Left lung (tissue), 10 donors: ENCODE data around the gene ZNF766. TPM values are rescaled to one million over a fixed set of nuclear protein-coding genes. Genes with fewer than 3 reads are reported as not detected.
A peak's percentile ranks its signal among the peaks of the same experiment; 100 is the strongest.

Source experiments
- ATAC-seq: fragments of 200-7000 bp; cut with Tn5 transposase; one replicate; pipeline ENCODE4 v1.9.1; 2020; ENCODE audit warnings: moderate library complexity
- DNase-seq, 4 donors: peaks; one replicate each; pipeline ENCODE4 v3.0.0-alpha.2; 2013 to 2020
- H3K27ac ChIP-seq, 2 donors: fragments of 200-600 bp; sonication (generic) in 1 of 2; one replicate each; pipeline versions ENCODE4 v1.5.0 to v1.8.0; 2020 to 2021
- H3K27me3 ChIP-seq, 2 donors: fragments of 200-600 bp; sonication (generic) in 1 of 2; one replicate each; pipeline versions ENCODE4 v1.5.0 to v1.8.0; 2020 to 2021
- H3K36me3 ChIP-seq, 2 donors: fragments of 200-600 bp; sonication (generic) in 1 of 2; one replicate each; pipeline versions ENCODE4 v1.5.0 to v1.8.0; 2020 to 2021
- H3K4me1 ChIP-seq, 2 donors: fragments of 200-600 bp; one replicate each; pipeline ENCODE4 v1.8.0; 2021
- H3K4me3 ChIP-seq, 2 donors: fragments of 200-600 bp; sonication (generic) in 1 of 2; one replicate each; pipeline versions ENCODE4 v1.5.0 to v1.8.0; 2020 to 2021; ENCODE audit warnings: mild to moderate bottlenecking in 1 of 2
- H3K9me3 ChIP-seq, 2 donors: fragments of 200-600 bp; sonication (generic) in 1 of 2; one replicate each; pipeline versions ENCODE4 v1.5.0 to v1.8.0; 2020 to 2021
- intact Hi-C, 2 donors: fragments of 100-400 bp; cut with DNase I; formaldehyde crosslinking; loops; one replicate each; pipeline versions ENCODE4 v1.11.2 to v1.14.2; 2022
- polyA plus RNA-seq, 6 donors: library from polyadenylated mRNA; unstranded; fragments of 120-200 nt; gene quantifications; one replicate each; pipeline ENCODE4 v1.2.1, GENCODE V29; 2013; ENCODE audit not compliant: insufficient read length in 6 of 6
- total RNA-seq, 2 donors: library from RNA; stranded (reverse); fragmentation: NEBNext Ultra II Directional; extraction: Animal tissue kit (Norgen Biotek cat#: 25700); gene quantifications; one replicate each; pipeline ENCODE4 v1.2.1, GENCODE V29; 2021
- TF ChIP-seq, protein P1 (sequence below), 2 donors: fragments of 200-600 bp; sonication (generic) in 1 of 2; IDR thresholded peaks; one replicate each; pipeline versions ENCODE4 v1.5.0 to v1.8.0; 2021; ENCODE audit warnings: antibody characterized with exemption in 2 of 2
- donor health status: DM: no; HTN: yes; CAD: no.
- donor health status: DM: no; HTN: no; CAD: no.

The ZNF766 gene
- total and polyA plus RNA-seq, 8 donors = 14.1 to 22.8 (median 17.3) TPM

DNA sequence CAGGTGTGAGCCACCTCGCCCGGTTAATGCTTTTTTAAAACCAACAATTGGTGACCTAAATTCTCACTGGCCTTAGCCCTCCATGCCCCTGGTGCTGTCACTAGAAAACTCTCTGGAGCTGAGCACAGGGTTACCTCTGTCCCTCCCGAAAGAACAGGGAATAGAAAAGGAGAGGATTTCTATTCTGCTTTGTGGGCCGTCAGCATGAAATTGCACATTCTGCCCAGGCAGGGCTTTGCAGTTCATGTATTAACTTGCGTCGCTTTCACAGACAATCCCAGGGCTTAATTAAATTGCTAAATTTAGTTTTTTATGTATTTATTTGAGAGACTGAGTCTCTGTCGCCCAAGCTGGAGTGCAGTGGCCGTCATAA, 27.0 kb downstream of the ZNF766 start:
- Histone ChIP-seq H3K9me3 (peaks cover 0 to 39% of the 10 kb centered on the region in 2 donors), H3K4me1 (peaks cover 3 to 17% of the 10 kb centered on the region in 2 donors), H3K36me3 (peaks cover 0 to 28% of the 10 kb centered on the region in 2 donors), H3K27ac (peak overlapping the region; percentile 26 to 76), H3K4me3 (peak overlapping the region; percentile 60 to 62), H3K27me3 (no peaks in the 10 kb centered on the region)
- DNase-seq (no peak), ATAC-seq (peak; percentile 15)
- TF ChIP-seq, protein P1, sequence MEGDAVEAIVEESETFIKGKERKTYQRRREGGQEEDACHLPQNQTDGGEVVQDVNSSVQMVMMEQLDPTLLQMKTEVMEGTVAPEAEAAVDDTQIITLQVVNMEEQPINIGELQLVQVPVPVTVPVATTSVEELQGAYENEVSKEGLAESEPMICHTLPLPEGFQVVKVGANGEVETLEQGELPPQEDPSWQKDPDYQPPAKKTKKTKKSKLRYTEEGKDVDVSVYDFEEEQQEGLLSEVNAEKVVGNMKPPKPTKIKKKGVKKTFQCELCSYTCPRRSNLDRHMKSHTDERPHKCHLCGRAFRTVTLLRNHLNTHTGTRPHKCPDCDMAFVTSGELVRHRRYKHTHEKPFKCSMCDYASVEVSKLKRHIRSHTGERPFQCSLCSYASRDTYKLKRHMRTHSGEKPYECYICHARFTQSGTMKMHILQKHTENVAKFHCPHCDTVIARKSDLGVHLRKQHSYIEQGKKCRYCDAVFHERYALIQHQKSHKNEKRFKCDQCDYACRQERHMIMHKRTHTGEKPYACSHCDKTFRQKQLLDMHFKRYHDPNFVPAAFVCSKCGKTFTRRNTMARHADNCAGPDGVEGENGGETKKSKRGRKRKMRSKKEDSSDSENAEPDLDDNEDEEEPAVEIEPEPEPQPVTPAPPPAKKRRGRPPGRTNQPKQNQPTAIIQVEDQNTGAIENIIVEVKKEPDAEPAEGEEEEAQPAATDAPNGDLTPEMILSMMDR (IDR thresholded peaks at IDR 0.05) = no peak
- intact Hi-C loops = no loop called here

DNA sequence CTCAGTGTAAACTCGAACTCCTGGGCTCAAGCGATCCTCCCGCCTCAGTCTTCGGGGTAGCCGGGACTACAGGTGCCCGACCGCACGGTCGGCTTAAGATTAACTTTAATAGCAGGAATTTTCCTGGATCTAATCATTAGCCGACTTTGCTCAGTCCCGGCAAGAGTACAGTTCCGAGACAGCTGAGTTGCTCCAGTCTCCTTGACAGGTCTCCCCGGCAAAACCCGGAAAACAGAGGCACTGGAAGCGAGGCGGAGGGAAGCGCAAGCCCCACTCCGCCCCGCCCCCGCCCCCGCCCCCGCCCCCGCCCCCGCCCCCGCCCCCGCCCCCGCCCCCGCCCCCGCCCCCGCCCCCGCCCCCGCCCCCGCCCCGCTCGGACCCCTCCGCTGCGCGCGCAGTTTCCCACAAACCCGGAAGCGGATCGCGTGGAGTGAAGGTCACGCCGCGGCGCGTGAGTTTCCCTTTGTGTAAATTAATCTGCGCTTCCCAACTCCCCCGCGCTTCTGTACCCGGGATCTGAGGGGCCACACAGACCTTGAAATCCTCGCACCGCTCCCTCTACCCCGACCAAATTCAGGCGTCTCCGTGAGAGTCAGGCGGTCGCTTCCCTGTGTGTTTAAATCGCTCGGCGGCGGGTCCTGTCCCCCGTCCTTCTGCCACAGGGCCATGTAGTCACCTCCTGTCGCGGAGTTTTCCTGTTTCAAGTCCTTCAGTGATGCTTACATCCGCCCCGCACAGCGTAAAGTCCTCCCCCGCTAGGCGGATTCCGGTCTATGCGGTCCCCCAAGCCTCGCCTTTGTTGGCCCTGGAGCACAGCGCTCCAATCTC, 27.6 kb downstream of the ZNF766 start, which contains the start of gene ZNF480:
Gene ZNF480, plus strand, starts transcription at position 397 of the 828 bp plus-strand sequence. CDS start 3,244 bp downstream, outside the sequence.
- H3K36me3 ChIP-seq = peaks cover 0 to 28% of the 10 kb centered on the region in 2 donors
- no peaks in the 10 kb centered on the region for H3K27me3 ChIP-seq
- H3K9me3 ChIP-seq = peaks cover 0 to 38% of the 10 kb centered on the region in 2 donors
- peak within 1 kb of the TSS; percentile 82 to 88 for H3K27ac ChIP-seq
- ATAC-seq (peak; percentile 92), DNase-seq (peak; percentile 71 to 94 (median 86))
- intact Hi-C loops = no loop called here
- H3K4me3 ChIP-seq = peak within 1 kb of the TSS; percentile 62 to 77
- TF ChIP-seq, protein P1 (IDR thresholded peaks at IDR 0.05) = no peak
- peaks cover 3 to 17% of the 10 kb centered on the region in 2 donors for H3K4me1 ChIP-seq

DNA sequence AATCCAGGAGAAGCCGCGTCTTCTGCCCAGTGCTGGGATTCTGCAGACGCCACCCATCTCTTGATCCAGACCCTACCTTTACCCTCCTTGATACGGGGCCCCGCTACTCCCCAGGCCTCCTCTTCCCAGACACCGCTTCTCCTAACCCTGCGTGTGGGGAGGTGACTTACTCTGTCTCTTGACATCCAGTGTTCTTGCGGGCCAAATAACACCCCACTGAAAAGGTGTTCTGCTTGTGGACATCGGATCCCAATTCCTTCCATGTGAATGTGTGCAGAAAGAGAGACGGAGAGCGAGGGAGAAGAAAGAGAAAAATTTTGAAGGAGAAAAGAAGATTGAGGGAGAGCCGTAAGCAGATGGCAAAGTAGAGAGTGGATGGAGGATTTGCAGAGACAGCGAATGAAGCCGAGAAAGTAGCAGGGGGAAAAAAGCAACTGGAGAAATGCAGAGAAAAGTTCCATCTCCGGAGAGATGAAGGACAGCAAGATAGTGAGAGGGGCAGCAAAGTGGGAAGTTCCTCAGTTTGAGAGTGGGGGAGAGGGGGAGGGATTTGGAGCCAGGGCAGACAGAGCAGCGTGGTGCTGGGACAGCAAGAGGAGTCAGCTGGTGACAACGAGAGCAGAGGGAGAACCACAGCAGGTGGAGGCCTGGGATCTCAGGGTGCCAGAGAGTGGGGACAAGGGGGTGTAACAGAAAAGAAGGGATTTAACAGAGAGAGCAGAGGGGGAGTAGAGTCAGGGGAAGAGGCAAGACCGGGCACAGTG, 28.4 kb downstream of the ZNF766 start:
- Histone ChIP-seq H3K27me3 (no peaks in the 10 kb centered on the region), H3K4me1 (peaks cover 3 to 17% of the 10 kb centered on the region in 2 donors), H3K36me3 (peaks cover 0 to 36% of the 10 kb centered on the region in 2 donors), H3K9me3 (peaks cover 0 to 39% of the 10 kb centered on the region in 2 donors), H3K27ac (peak overlapping the region; percentile 82 to 88), H3K4me3 (peak overlapping the region; percentile 62 to 77)
- ATAC-seq = peak; percentile 2
- DNase-seq = peak in 1 of 4 donors; percentile 3
- TF ChIP-seq, protein P1 (IDR thresholded peaks at IDR 0.05) = no peak
- intact Hi-C loops = no loop called here

DNA sequence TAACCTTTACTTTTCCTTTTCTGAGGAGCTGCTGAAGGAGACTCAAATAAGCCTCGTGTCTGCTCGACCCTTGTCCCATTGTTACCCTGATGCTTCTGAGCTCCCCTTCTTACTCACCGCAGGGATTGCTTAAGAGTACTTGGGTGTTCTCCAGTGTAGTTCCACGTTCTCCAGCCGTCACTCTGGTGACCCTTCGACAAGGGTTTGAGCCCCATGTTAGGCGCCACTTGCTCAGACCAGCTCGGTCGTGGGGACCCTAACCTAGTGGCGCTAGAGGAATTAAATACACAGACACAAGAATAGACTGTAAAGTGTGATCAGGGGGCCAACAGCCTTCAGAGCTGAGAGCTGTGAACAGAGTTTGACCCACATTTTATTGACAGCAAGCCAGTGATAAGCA, 37.9 kb downstream of the ZNF766 start:
- no peak for ATAC-seq
- TF ChIP-seq, protein P1 (IDR thresholded peaks at IDR 0.05) = no peak
- Histone ChIP-seq H3K27ac (no peak overlapping the region), H3K4me1 (no peaks in the 10 kb centered on the region), H3K4me3 (no peak overlapping the region), H3K9me3 (peaks cover 5 to 99% of the 10 kb centered on the region in 2 donors), H3K36me3 (peaks cover 0 to 99% of the 10 kb centered on the region in 2 donors), H3K27me3 (no peaks in the 10 kb centered on the region)
- intact Hi-C loops = no loop called here
- DNase-seq = no peak

DNA sequence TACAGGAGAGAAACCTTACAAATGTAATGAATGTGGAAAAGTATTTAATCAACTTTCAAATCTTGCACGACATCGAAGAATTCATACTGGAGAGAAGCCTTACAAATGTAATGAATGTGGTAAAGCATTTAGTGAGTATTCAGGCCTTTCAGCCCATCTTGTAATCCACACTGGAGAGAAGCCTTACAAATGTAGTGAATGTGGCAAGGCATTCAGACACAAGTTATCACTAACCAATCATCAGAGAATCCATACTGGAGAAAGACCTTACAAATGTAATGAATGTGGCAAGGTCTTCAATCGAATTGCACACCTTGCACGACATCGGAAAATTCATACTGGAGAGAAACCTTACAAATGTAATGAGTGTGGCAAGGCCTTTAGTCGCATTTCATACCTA, 53.0 kb downstream of the ZNF766 start:
- TF ChIP-seq, protein P1 (IDR thresholded peaks at IDR 0.05) = no peak
- no peaks in the 10 kb centered on the region for H3K4me1 ChIP-seq
- no peak overlapping the region for H3K27ac ChIP-seq
- H3K9me3 ChIP-seq = peaks cover 38 to 100% of the 10 kb centered on the region in 2 donors
- DNase-seq (no peak), ATAC-seq (no peak)
- intact Hi-C loops = no loop called here
- H3K36me3 ChIP-seq = peaks cover 10 to 60% of the 10 kb centered on the region in 2 donors
- no peaks in the 10 kb centered on the region for H3K27me3 ChIP-seq
- no peak overlapping the region for H3K4me3 ChIP-seq
